NCI-H1436 (cell line): ENCODE data around the gene ZNF597.
"Not testable (repeated sequence)": the region's sequence is repeated elsewhere in the genome, so short reads cannot be mapped to it uniquely, and the experiment has no call there.

ENCODE experiments used
- DNase-seq: peaks from one replicate; lab custom pipeline; 2025; lab: John Stamatoyannopoulos, UW

ZNF597 gene

DNA sequence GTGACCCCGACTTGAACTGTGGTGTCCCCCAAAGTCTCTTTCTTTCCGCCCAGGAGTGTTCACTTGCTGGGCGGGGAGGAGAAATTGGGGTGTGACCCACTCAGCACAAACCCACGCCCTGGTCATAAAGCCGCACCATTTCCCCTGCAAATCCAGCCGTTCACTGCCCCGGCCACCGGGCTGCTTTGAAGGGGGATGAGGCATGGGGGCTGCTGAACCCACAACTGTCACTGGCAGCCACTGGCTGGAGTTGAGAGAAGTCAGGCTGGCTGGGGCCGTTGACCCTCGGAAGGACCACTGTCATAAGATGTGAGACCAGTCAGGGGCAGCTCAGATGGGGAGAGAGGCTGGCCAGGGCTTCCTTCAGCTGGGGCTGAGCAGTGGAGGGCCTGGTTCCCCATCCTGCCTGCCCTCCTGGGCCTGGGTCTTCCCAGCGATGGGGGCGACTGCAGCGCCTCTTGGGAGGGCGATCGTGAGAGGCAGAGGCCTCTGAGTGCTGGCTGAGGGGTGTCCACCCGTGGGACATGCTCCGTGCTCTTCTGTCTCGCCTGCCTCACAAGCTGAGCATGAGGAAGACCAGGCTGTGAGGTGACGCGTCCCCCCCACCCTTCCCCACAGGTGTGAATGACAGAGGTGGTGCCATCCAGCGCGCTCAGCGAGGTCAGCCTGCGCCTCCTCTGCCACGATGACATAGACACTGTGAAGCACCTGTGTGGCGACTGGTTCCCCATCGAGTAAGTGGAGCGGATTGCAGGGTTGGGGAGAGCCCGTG is 32.5 kb upstream of the ZNF597 start:
- DNase-seq: no peak

DNA sequence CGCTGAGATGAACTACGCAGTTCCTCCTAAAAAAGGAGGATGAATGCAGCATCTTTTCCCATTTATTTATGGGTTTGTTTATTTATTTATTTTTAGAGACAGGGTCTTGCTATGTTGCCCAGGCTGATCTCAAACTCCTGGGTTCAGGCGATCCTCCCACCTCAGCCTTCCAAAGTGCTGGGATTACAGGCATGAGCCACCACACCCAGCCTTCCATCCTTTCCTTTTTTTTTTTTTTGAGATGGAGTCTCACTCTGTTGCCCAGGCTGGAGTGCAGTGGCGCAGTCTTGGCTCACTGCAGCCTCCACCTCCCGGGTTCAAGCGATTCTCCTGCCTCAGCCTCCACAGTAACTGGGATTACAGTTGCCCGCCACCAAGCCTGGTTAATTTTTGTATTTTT is 31.6 kb upstream of the ZNF597 start:
- not testable (repeated sequence) for DNase-seq

DNA sequence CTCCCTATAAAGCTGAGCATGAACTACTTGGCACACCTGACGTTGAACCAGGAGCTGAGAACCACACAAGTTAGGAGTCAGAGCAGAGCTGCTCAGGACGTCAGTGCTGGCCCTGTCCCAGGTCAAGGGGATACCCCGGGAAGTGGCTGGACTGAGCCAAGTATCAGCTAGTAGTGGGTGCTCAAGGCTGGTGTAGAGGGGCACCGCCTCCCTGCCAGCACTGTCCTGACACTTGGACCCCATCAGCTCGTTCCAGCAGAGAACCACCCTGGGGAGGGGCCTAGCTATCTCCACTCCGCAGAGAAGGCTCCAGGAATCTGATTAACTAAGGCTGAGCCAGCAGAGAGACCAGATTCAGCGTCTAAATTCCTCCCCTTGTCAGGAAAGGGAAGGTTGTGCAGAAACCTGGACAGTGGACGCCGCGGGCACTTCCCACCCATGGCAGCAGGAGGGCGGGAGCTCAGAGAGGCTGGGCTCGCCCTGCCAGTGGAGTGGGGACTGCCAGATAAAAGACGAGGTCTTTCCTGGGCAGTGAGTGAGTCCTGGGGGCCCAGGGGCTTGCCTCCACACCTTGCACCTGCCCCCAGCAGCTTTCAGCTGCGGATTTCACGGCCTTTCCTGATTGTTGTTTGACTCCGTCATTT is 31.0 kb upstream of the ZNF597 start:
- DNase-seq: no peak

DNA sequence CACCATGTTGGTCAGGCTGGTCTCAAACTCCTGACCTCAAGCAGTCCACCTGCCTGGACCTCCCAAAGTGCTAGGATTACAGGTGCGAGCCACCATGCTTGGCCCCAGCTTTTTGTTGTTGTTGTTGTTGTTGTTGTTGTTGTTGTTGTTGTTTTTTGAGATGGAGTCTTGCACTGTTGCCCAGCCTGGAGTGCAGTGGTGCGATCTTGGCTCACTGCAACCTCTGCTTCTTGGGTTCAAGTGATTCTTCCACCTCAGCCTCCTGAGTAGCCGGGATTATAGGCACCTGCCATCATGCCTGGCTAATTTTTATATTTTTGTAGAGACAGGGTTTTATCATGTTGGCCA is 30.3 kb upstream of the ZNF597 start:
- DNase-seq: not testable (repeated sequence)

DNA sequence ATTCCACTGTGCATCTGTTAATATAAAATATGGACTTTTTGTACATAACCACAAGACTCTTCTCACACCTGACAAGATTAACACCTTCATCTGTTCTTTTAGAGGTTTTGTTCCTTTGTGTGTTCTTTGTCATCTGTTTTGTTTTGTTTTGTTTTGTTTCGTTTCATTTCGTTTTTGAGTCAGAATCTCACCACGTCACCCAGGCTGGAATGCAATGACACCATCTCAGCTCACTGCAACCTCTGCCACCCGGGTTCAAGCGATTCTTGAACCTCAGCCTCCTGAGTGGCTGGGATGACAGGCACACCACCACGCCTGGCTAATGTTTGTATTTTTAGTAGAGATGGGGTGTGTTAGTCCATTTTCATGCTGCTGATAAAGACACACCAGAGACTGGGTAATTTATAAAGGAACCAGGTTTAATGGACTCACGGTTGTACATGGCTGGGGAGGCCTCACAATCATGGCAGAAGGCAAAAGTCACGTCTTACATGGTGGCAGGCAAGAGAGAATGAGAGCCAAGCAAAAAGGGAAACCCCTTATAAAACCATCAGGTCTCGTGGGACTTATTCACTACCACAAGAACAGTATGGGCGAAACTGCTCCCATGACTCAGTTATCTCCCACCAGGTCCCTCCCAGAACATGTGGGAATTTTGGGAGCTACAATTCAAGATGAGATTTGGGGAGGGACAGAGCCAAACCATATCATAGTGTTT is 29.7 kb upstream of the ZNF597 start:
- no peak for DNase-seq

DNA sequence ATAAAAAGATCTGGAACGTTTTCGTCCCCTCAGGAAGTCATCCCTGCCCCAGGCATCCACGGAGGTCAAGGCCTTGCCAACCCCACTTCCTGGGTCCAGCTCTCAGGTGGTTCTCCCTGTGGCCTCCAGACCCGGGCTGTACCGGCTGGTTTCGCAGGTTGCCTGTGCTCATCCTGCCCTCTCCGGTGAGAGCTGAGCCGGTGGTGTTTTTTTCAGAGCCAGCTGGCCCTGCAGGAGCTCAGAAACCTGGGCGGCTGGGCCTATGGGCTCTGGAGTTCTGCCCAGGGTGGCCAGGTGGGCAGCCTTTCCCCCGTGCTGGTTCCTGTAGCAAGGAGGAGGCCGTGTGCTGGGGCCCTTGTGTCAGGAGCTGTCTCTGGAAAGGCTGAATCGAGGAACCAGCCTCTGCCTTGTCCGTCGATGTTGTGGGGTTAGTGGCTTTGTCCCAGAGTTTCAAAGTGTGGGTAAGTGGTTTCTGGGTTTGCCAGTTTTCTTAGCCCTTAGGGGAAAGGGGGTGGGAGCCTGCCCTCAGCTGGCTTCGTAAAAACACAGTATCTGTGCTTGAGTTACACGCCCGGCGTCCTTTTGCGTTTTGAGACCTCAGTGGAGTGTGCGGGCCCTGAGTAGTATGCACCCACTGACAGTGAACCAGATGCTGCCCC is 28.3 kb upstream of the ZNF597 start:
- DNase-seq: no peak

DNA sequence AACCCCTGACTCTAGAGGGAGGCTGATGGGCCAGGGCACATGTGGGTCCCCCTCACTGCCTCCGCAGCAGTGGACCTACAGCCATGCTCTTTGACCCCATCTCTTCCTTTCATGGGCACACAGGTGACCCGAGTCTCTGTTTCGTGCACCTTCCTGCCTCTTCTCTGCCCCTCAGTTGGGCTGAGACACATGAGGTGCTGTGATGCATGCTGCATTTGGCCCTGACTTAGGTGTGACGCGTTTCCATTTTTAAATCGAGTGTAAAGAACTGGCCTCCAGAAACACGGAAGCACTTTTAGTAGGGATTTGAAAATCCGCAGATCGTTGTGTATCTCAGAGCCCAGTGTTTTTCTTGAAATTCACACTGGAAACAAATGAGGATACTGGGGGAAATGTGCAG is 27.4 kb upstream of the ZNF597 start:
- DNase-seq: no peak

DNA sequence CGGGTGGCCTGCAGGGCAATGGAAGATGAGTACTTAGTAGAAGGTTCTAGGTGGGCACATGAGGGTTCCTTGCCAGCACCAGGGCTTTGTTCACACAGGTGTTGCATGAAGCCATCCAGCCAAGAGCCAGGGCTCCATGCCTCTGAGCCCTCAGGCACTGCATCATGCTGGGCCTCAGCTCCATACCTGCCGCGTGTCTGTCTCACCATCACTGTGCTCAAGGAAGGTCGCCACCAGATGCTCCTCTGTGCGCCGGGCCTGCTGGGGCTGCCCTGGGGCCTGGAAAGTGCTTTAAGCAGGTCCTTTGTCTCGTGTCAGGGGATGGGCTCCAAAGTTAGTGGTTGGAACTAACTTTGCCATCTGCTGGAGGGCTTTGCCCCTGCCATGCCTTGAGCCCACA is 26.4 kb upstream of the ZNF597 start:
- DNase-seq: no peak

DNA sequence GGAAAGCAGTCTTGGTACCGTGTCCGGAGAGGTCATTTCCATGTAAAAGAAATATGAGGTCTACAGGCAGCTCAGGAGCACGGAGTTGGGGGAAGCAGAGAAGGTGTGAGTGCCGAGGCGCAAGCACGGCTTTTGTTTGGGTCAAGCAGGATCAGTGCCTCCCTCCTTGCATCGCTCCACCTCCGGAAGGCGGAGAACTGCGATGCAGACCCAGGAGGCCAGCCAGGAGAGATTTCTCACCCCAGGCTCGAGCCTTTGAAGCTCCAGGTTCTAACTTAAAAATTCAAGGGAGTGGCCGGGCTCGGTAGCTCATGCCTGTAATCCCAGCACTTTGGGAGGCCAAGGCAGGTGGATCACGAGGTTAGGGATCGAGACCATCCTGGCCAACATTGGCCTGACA is 25.2 kb upstream of the ZNF597 start:
- DNase-seq: no peak

DNA sequence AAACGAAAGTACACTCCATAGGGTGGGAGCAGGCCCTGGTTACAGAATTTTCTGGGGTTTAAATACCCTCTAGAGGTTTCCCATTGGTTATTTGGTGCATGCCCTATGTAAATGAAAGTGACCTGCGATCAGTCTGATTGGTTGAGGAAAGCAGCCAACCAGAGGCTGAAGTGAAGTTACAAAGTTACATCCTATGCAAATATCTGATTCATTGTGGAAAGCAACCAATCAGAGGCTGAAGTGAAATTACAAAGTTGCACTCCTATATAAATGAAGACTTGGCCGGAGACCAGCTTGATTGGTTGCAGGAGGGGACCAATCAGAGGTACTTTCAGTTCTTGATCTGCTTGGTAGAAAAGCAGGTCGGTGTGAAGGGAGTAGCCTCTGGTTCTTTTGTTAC is 24.6 kb upstream of the ZNF597 start:
- no peak for DNase-seq

DNA sequence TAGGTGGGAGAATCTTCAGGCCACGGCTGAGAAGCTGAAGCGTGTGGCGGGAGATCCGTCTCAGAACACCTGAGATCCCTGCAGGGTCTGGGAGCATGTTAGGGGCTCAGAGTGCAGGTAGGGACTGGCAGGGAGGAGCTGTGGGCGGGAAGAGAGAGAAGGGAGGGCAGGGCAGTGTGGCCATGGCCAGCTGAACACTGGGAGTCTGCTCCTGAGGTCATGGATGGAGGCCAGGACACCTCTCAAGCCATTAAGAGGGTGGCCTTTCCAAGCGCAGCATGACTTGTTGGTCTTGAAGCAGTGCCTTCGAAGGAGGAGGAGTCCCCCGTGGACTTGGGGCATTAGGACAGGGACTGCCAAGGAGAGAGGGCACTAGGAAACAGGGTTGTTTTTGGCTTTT is 23.9 kb upstream of the ZNF597 start:
- no peak for DNase-seq

DNA sequence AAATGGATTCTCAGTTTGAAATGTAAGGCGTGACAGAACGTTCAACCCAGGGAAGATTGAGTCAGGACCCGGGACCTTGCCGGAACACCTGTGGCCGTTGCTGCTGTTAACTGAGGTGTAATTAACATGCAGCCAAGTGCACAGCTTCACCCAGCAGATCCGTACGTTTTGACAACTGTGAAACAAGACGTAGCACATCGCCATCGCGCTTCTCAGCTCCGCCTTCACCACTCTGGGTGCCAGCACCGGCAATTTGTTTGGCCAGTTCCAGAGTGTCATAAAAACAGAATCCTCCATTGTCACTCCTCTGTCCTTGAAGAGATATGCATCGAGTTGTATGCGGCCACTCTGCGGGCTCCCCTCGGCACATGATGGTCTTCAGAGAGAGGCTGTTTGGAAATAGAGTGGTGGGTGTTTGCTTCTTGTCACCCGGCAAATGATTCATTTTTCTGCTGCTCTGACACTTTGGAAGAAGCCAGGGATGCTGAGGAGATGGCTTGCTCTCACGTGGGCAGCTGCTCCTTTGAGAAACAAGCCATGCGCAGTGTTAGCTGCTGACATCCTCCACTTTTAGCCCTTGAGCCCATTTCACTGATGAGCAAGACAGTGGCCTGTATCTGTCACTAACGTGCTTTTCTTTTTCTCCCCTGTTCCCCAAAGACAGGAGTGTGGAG is 22.7 kb upstream of the ZNF597 start:
- no peak for DNase-seq

DNA sequence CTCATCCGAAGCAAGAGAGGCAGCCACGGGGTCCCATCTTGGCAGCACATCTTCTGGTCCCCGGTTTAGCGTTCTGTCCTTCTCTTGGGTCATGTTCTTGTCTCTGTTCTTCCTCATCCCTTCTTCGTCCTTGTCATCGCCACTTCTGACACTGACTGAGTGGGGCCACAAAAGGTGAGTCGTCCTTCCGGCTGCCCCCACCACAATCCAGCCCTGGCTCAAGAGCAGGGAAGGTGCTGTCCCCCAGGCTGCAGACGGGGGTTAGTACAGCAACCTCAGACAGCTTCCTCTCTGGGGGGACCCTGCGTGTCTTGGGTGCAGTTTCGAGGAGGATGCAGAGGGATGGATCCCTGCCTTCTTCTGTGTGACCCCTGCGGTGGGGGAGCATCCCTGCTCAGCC is 22.0 kb upstream of the ZNF597 start:
- no peak for DNase-seq

DNA sequence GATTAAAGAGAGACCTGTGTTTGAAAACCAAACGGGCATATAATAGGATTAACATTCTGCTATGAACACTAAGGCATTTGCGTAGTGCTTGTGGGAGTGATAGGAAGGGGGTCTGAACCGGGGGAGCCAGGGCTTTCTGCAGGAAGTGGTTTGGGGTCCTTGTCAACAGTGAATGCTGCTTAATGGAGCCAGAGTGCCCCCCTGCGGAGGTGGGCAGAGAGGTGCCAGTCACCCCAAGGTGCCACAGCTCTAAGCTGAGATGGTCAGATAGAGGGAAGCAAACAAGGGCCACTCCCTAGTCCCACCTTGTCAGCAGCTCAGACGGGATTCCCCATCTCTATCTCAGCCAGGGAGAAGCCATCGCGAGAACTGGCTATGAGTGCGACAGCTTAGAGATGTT is 17.8 kb upstream of the ZNF597 start:
- no peak for DNase-seq

DNA sequence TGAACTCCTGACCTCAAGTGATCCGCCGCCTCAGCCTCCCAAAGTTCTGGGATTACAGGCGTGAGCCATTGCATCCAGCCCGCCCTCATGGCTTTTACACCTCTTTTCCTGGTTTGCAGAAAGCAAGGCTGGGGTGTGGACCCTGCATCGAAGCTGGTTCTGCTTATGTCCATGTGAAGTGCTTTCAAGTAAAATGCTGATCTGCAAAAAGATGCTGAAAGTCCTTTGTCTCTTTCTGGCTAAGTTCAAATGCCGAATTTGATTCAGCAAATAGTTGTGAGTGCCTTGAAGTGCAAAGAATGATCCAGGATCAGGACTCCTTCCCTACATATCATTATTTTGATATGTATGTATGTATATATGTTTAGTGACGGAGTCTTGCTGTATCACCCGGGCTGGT is 17.3 kb upstream of the ZNF597 start:
- no peak for DNase-seq

DNA sequence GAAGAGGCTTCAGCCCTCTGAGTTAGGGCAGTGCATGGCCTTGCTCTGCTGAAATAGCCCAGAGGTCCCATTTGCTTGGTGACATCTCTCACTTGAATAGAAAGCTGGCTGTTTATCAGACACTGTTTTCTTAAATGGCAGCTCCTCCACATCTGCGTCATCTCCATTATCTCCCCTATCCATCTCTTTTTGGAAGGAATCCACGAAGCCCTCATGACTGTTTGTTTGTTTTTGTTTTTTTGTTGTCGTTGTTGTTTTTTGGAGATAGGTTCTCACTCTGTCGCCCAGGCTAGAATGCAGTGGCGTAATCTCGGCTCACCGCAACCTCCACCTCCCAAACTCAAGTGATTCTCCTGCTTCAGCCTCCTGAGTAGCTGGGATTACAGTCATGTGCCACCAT is 16.8 kb upstream of the ZNF597 start:
- no peak for DNase-seq

DNA sequence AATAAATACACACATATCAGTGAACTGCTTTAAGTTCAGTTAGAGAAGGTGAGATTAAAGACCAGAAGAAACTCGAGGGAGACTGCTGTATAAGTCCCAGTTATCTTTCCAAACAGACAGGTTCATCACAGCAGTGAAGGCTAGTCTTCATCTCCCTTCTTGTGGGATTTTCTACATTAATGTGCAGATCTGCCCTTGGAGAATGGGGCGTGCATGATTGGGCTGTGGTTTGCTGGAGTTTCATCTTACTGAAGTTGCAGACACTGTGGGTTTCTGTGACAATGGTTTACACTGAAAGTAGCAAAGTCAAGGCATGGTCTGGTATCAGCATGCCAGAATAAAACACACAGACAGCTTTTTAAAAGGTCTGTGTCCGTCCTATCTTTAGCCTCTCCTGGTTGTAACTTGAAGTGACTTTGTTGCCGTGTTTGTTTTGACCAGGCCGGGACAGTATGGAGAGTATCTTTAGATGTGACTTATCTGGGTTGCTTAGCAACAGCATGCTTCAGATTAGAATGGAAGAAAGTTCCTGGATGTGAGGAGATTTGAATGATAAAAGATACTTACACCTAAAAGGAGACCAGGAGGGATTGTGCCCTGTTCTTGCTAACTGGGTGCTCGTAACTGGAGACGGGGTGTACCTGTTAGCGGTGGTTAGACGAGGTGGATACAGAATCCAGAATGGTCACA is 16.2 kb upstream of the ZNF597 start:
- DNase-seq: no peak

DNA sequence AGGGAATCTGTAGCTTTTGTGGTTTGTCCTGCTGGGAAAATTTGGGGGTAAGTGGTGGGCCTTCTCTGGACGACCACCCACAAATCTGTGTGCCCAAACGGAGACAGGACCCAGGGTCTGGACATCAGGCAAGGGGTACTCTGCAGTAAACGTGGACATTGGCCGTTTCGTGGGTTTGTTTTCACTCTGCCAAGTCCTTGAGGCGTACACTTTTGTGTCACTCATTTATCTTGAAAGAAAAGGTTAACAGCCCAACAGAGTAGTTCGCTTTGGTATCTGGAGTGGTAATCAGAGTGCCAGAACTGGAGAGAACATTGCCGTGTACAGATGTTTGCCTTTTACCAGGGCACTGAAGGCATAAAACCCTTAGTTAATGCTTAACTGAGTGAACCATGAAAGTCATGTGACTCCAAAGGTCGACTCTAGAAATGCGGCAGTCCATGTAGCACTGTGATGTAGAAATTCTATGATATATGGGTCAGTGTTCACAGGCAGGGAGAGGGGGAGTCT is 15.6 kb upstream of the ZNF597 start:
- DNase-seq: no peak

DNA sequence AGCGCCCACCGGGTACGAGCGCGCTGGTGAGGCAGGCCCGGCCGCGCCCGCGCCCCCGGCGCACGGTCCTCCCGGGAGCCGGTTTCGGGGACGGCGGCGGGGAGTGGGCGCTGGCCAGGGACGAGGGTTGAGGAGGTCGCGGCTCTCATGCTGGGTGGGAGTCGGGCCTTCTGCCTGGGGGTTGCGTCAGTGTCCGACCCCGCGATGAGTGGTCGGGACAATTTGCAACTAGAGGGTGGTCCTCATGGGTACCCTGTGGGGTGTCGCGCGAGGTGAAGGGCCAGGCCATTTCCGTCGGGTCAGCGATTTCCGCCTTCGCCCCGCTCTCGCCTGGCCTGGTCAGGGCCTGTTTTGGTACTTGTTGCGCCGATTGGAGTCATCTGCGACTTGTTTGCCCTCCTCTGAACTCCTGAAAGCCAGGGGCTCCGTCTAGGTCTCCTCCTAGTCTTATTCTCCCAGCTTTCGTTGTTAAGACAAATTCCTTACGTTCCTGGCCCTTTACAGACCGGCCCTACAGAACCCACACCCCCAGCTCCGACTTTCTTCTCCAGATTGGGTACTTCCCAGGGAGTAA is 15.1 kb upstream of the ZNF597 start:
- no peak for DNase-seq

DNA sequence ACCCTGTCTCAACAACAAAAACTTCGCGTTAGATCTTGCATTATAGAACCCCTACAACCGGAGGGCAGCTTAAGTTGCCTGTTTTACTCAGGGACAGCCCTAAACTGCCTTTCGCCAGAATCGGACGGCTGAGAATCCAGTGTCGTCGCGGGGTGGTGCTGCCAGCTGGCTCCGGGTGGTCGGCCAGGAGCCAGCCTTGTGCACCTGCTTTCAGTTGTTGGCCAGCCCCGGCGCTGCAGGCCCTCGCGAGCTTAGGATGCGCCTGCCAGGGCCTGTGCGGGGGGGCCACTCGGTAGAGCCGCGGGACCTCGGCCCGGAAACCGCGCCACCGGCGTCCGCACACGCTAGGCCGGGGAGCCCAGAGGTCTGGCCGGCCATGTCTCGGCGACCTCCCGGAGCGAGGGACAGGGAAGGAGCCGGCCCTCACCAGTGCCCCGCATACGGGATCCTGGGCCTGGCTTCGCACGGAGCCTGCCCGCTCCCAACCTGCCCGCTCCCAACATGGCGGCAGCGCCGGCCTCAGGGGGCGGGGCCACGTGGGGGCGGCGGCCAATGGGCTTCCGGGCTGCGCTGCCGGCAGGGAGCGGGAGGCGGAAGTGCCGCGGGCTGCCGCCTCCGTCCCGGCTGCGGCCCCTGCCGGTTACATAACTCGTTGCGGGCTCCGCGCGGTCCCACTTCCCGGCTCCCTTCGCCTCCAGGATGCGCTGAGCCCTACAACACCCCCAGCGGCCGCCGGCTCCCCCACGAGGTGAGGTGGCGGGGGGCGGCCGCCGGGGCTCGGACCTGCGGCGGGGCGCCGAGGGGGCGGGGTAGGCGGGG is 14.3 kb upstream of the ZNF597 start:
- DNase-seq: peak; percentile 88
